SK-N-SH treated with all-trans-retinoic acid at 6 μM for 48 hours (cell line): ENCODE data around the gene VPS13A.

ENCODE experiments used
- ATAC-seq: fragments of 200-7000 bp; cut with Tn5 transposase; 3 replicates; pipeline ENCODE4 v1.9.1; 2020; ENCODE audit warnings: mild to moderate bottlenecking, moderate library complexity
- ARNTL ChIP-seq: fragments of 450-650 bp; formaldehyde crosslinking; IDR thresholded peaks from 2 replicates; pipeline ENCODE4 v1.5.0; 2020; ENCODE audit warnings: low read depth, mild to moderate bottlenecking, moderate library complexity, borderline replicate concordance
- CREB5 ChIP-seq: fragments of 250-450 bp; sonication (Bioruptor Pico); IDR thresholded peaks from 2 replicates; pipeline ENCODE4 v1.5.1; 2020; ENCODE audit warnings: low read depth, mild to moderate bottlenecking, moderate library complexity
- CSDC2 ChIP-seq: fragments of 250-450 bp; sonication (Bioruptor Pico); IDR thresholded peaks from 2 replicates; pipeline ENCODE4 v1.5.0; 2020; ENCODE audit warnings: mild to moderate bottlenecking, moderate library complexity
- CSRNP3 ChIP-seq: fragments of 250-450 bp; sonication (Bioruptor Pico); IDR thresholded peaks from 2 replicates; pipeline ENCODE4 v1.5.1; 2021; ENCODE audit warnings: mild to moderate bottlenecking, moderate library complexity
- GLIS3 ChIP-seq: fragments of 250-450 bp; sonication (Bioruptor Pico); IDR thresholded peaks from 2 replicates; pipeline ENCODE4 v1.5.0; 2020; ENCODE audit warnings: mild to moderate bottlenecking, moderate library complexity
- PATZ1 ChIP-seq: fragments of 250-450 bp; sonication (Bioruptor Pico); IDR thresholded peaks from 2 replicates; pipeline ENCODE4 v1.8.0; 2020; ENCODE audit warnings: mild to moderate bottlenecking, moderate library complexity, borderline replicate concordance
- RARB ChIP-seq: fragments of 250-450 bp; sonication (Bioruptor Pico); IDR thresholded peaks from 2 replicates; pipeline ENCODE4 v1.8.0; 2021; ENCODE audit warnings: mild to moderate bottlenecking, moderate library complexity
- SNAI2 ChIP-seq: fragments of 250-450 bp; sonication (Bioruptor Pico); IDR thresholded peaks from 2 replicates; pipeline ENCODE4 v1.5.0; 2020; ENCODE audit warnings: mild to moderate bottlenecking, moderate library complexity
- TCF4 ChIP-seq: fragments of 250-450 bp; sonication (Bioruptor Pico); IDR thresholded peaks from 2 replicates; pipeline ENCODE4 v1.8.0; 2021; ENCODE audit warnings: mild to moderate bottlenecking, moderate library complexity, borderline replicate concordance
- TOX ChIP-seq: fragments of 250-450 bp; sonication (Bioruptor Pico); IDR thresholded peaks from 2 replicates; pipeline ENCODE4 v1.8.0; 2021; ENCODE audit warnings: mild to moderate bottlenecking, moderate library complexity, borderline replicate concordance
- ZNF565 ChIP-seq: fragments of 450-650 bp; formaldehyde crosslinking; conservative IDR thresholded peaks from 2 replicates; pipeline ENCODE4 v1.5.0; 2020; ENCODE audit warnings: low read depth, mild to moderate bottlenecking, moderate library complexity
- ZNF8 ChIP-seq: fragments of 450-650 bp; formaldehyde crosslinking; IDR thresholded peaks from 2 replicates; pipeline ENCODE4 v1.5.0; 2020; ENCODE audit warnings: mild to moderate bottlenecking, moderate library complexity
- TF ChIP-seq, protein P1 (sequence below): fragments of 250-450 bp; sonication (Bioruptor Pico); IDR thresholded peaks from 2 replicates; pipeline ENCODE4 v1.8.0; 2021; ENCODE audit warnings: low read depth, mild to moderate bottlenecking, moderate library complexity, borderline replicate concordance
- TF ChIP-seq, protein P2 (sequence below): fragments of 250-450 bp; sonication (Bioruptor Pico); IDR thresholded peaks from 2 replicates; pipeline ENCODE4 v1.5.0; 2020; ENCODE audit warnings: mild to moderate bottlenecking, moderate library complexity

VPS13A gene

GRCh38 chr9:77455312-77455927, 278.1 kb downstream of the VPS13A start:
- TF ChIP-seq CSRNP3 (CRISPR knock-in tag) (no peak), CSDC2 (CRISPR knock-in tag) (no peak), SNAI2 (CRISPR knock-in tag) (no peak), ZNF8 (CRISPR knock-in tag) (no peak), PATZ1 (CRISPR knock-in tag) (no peak), ARNTL (no peak)
- peak; percentile 31; the same call in 1 of the 3 replicates for ATAC-seq

- ATAC-seq, result peak; percentile 95
- TF ChIP-seq PATZ1 (CRISPR knock-in tag) (no peak), ZNF565 (CRISPR knock-in tag) (no peak), GLIS3 (no peak), CREB5 (no peak), ZNF8 (CRISPR knock-in tag) (no peak), RARB (CRISPR knock-in tag) (no peak), CSRNP3 (CRISPR knock-in tag) (no peak), ARNTL (no peak), TOX (CRISPR knock-in tag) (no peak)
- TF ChIP-seq, protein P1, sequence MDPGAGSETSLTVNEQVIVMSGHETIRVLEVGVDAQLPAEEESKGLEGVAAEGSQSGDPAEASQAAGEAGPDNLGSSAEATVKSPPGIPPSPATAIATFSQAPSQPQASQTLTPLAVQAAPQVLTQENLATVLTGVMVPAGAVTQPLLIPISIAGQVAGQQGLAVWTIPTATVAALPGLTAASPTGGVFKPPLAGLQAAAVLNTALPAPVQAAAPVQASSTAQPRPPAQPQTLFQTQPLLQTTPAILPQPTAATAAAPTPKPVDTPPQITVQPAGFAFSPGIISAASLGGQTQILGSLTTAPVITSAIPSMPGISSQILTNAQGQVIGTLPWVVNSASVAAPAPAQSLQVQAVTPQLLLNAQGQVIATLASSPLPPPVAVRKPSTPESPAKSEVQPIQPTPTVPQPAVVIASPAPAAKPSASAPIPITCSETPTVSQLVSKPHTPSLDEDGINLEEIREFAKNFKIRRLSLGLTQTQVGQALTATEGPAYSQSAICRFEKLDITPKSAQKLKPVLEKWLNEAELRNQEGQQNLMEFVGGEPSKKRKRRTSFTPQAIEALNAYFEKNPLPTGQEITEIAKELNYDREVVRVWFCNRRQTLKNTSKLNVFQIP, result no peak
These were observed 279.6 kb downstream of the VPS13A start for GRCh38 chr9:77456829-77457437.

- ATAC-seq, result peak; percentile 92
These were observed 280.7 kb downstream of the VPS13A start for GRCh38 chr9:77457916-77458592.

More at GRCh38 chr9:77457916-77458592, 280.7 kb downstream of the VPS13A start:
- TF ChIP-seq, protein P2, sequence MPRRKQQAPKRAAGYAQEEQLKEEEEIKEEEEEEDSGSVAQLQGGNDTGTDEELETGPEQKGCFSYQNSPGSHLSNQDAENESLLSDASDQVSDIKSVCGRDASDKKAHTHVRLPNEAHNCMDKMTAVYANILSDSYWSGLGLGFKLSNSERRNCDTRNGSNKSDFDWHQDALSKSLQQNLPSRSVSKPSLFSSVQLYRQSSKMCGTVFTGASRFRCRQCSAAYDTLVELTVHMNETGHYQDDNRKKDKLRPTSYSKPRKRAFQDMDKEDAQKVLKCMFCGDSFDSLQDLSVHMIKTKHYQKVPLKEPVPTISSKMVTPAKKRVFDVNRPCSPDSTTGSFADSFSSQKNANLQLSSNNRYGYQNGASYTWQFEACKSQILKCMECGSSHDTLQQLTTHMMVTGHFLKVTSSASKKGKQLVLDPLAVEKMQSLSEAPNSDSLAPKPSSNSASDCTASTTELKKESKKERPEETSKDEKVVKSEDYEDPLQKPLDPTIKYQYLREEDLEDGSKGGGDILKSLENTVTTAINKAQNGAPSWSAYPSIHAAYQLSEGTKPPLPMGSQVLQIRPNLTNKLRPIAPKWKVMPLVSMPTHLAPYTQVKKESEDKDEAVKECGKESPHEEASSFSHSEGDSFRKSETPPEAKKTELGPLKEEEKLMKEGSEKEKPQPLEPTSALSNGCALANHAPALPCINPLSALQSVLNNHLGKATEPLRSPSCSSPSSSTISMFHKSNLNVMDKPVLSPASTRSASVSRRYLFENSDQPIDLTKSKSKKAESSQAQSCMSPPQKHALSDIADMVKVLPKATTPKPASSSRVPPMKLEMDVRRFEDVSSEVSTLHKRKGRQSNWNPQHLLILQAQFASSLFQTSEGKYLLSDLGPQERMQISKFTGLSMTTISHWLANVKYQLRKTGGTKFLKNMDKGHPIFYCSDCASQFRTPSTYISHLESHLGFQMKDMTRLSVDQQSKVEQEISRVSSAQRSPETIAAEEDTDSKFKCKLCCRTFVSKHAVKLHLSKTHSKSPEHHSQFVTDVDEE (CRISPR knock-in tag), result peak; percentile 49; the same call in 1 of the 2 replicates
- TF ChIP-seq TCF4 (CRISPR knock-in tag) (no peak), ZNF565 (CRISPR knock-in tag) (no peak)
